ENCODE results near the gene KLHL22. TPM values are rescaled to one million over a fixed set of nuclear protein-coding genes. Genes with fewer than 3 reads are reported as not detected.
"Not testable (repeated sequence)": the region's sequence is repeated elsewhere in the genome, so short reads cannot be mapped to it uniquely, and the experiment has no call there.

The KLHL22 gene
- total RNA-seq, 1 donor from 2014 or later: 28.1 TPM

DNA sequence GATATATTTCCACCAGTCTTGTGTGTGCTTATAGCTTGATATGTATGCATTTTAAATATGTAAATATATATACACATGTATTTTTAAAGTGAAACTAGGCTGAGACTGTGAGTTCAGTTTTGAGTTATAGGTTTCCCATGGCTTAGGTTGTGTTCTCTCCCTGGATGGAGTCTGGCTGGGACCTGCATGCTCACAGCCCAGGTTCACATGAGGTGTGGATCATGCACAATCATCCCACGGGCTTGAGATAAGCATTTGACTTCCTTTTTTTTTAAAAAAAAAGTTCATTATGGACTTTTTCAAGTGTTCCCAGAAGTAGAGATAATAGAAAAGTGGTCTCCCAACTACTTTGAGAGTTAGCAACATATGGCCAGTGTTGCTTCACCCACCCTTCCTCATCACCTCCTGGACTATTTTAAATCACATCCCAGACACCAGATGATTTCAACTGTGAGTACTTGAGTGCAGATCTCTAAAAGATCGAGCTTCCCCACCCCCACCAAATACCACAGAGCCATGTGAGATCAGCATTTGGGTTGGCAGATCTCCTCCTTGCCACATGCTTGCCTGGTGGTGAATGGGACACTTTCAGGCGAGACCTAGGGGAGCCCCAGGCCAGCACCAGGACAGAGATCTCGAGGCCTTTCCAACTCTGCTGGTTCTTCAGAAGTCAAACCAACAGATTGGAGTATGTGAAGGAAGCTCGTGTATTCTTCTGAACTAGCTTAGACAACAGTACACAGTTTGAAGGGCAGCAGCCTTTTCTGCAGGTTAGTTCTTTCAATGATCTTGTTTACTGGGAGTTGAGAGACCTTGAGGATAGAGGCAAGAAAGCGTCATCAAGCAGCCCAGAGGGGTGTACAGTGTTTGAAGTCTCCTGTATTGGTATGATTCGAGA lies 27.7 kb upstream of the KLHL22 start:
- no peak for DNase-seq

DNA sequence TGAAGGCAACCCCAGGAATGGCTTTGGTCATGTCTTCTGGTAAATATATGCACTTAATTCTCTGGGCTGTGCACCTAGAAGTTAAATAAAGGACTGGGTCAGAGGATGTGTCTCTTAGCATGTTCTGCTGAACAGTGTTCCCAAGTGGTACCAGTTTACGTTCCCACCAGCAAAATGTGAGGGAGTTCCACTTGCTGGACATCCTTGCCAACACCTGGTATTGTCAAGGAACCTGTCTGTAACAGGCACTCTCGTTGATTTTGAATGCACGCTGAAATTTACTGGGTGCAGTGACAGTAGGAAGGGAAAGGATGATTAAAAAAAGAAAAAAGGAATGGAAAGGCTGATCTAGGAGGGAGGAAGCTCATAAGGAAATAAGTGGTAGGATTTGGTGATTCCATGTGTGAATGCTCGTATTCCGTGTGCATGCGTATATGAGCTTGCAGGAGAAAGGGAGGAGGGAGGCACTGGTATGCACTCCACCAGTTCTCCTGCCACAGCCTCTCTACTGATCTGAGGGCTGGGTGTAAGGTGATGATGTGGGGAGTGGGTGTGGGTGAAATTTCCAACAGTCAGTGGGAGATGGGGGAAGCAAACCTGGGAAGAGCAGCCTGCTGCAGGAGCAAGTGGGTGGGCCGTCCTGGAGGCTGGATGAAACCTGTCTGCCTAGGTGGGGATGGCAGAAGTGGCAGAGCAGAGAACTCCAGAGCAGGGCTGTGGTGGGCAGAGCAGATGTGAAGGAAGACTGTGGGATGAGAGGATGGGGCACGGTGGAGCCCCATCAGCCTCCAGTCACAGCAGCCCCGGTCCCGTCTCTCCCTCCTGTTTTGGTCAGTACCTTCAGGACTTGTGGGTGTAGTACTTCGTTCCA lies 26.8 kb upstream of the KLHL22 start:
- no peak for DNase-seq

DNA sequence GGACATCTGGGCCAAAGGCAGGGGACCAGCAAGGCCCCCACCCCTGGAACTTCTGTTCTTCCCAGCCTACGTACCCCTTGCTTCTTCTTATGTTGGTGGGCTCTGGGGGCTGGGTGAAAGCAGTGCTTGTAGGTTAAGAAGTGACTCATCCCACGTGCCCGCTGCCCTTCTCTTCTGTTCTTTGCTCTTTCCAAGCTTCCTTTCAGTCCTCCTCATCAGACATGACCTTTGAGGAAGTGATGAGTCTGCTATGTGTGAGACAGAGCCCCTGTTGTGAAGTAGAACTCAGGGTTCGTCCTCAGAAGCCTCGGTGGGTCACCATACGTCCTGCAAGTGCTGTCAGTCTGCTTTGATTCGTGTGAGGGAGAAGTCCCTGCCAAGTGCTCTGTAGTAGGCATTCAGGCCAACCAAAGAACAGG lies 24.5 kb upstream of the KLHL22 start:
- peak; percentile 73 for DNase-seq

DNA sequence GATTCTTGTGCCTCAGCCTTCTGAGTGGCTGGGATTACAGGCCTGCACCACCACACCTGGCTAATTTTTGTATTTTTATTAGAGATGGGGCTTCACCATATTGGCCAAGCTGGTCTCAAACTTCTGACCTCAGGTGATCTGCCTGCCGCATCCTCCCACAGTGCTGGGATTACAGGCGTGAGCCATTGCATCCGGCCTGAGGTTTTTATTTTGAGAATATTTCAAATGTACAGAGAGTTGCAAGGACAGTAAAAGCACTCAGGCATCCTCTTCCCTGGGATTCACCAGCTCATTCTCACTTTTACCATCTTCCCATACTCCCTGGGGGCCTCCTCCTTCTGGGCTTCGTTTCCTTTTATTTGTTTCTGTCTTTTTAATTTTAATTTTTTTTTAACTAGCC lies 24.0 kb upstream of the KLHL22 start:
- DNase-seq: no peak

DNA sequence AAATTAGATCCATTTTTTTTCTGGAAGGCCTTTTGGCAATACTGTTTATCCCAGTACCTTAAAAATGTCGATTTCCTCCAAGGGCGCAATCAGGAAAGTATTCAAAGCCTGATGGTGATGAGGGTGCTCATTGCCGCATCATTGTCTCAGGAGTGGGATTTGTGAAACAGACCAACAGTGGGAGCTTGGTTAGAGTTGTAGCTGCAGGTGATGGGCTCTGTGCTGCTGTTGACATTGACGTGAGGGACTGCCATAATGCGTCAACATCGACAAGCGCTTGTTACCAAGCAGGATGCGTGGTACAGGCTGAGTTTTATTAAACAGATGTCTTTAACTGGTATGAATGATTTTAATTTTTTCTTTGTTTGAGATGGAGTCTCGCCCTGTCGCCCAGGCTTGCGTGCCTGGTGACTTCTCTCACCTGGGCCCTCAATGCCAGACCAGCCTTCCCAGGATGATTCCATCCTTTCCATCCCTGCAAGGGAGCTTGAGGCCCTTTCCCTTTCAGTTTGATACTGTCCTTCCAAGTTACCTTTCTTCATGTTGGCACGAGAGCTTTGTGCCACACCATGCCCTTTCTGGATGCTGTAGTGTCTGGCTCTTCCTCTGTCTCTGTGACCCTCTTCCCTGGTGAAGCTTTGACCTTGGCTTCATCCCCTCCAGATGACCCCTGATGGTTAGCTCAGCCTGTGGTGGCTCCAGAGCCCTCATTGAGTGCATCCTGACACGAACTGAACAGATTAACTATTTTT lies 22.4 kb upstream of the KLHL22 start:
- no peak for DNase-seq

DNA sequence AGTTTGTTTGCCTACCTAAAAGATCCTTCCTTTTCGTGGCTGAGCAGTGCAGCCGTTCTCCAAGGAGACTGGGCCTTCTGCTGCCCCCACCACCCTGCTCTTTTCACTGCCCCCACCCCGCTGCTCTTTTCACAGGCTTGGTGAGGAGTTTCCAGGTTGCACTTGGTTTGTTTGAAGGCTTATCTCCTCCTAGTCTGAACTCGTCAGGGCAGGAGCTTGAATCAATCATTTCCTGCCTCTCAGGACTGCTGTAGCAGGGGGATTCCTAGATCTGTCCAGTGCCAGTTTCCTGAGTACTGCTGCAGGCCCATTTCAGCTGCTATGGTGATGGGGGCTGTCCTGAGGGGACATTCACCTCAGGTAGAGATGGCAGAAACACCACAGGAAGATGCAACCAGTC lies 21.8 kb upstream of the KLHL22 start:
- DNase-seq: peak; percentile 73

DNA sequence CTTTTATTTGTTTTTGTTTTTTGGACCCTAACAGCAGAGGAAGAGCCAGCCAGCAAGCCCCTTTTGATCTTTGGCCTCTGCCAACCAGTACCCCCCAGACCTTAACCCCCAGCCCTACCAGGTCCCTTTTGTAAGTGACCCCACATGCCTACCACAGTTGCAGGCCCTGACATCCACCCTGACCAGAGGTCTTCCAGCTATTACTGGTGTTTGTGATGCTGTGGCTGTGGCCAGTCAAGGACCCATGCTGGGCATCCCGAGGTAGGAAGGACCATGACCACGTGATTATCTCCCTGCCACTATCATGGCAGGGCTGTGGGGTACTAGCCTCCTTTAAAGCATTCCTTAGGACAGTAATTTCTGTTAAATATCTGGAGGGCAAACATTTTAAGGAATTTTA lies 20.8 kb upstream of the KLHL22 start:
- DNase-seq: no peak

DNA sequence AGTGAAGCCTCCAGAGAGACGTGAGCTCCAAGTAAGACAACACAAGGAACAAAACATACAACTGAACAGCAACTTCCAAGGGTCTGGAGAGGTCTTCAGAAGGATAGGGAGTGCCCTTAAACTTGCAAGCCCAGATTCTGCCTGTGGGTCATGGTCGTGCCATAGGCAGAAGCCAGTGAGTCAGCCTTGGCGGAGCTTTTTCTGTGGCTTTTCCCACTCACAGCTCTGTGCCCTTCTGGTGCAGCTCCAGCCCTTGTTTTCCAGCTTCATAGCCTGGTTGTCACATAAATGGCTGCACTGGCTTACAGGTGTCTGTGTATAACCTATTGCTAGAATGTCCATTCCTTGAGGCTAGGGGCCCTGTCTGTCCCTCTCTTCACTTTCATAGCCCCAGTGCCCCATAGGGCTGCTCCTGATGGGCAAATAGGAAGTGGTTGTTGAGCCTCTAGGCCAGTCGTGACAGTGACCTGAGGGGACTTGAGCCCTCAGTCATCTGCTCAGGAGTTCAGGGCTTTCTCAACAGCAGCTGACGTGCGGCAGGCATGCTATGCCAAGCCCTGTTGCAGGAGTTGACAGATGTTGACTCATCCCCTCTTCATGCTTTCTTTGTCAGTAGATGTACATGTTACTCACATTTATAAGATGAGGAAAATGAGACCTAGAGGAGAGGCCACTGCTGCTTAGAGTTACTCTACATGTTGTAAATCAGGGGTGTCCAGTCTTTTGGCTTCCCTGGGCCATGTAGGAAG lies 19.2 kb upstream of the KLHL22 start:
- no peak for DNase-seq

DNA sequence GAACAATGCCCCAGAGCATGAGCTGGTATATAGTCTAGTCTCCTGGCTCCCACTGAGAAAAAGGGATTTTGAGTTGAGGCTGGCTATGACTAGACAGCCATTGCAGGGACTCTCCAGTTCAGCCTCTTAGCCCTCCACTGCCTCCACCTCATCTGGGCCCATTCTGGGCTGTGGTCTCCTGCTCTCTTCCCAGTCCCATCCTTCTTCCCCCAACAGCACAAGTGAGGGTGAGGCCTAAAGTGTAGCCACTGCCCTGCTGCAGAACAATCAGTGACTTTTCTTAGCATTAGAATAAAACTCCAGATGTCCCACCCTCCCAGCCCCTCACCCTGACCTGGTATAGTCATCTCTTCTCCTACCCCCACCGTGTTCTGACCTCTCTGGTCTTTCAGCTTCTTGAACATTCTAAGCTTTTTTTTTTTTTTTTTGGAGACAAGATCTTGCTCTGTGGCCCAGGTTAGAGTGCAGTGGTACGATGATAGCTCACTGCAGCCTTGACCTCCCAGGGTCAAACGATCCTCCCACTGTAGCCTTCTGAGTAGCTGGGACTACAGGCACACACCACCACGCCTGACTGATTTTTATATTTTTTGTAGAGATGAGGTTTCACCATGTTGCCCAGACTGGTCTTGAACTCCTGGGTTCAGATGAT lies 16.1 kb upstream of the KLHL22 start:
- DNase-seq: no peak

DNA sequence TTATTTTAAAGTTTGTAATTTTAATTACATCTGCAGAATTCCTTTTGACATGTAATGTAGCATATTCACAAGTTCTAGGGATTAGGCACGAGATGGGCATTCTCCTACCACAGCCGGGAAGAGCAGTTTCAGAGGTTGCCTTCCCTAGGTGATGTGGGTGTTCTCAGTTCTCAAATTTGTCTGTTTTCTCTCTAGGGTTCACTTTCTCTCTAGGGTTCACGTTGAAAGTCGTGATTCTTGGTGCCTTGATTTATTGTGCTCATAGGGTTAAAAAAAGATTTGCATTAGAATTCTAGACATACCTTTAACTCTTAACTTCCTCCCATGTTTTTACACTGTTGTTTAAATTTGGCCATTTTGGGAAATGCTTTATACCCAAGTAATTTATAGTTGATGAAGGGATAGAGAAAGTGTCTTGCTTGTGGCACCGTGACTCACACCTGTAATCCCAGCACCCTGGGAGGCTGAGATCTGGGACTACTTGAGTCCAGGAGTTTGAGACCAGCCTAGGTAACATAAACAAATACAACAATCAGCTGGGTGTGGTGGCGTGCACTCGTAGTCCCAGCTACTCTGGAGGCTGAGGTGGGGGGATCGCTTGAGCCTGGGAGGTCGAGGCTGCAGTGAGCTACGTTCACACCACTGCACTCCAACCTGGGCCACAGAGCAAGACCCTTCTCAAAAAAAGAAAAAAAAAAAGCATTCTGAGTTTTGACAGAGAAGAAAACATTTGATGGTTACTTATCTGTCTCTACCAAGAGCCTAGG lies 15.4 kb upstream of the KLHL22 start:
- DNase-seq: no peak

DNA sequence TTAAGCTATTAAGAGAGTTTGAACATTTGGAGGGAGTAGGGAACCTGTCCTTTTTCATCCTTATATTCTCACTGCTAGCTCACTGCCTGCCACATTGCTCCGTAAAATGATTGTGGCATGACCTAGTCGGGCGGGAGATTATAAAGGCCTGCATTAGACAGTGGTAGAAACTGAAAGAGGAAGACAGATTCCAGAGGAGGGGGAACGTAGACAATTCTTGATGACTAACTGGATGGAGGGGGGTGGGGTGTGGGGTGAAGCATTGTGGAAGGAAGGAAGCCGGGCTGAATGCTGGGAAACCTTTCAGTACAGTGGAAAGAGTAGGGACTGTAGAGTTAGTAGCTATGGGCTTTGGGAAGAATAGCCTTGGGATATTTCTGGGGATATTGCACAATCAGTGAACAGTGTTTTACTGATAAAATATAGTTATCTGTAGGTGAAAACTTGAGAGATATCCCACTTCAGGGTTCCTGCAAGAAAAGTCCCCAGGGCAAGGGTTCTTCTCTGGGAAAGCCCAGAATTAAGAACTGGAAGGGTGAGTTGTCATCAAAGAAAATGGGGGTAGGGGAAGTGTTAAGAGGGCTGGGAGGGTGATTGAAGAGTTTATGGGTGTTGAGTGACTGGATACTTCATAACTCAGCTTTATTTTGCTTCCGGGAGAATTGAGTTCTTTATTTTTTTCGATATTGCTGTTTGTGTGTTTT lies 13.9 kb upstream of the KLHL22 start:
- peak; percentile 96 for DNase-seq

DNA sequence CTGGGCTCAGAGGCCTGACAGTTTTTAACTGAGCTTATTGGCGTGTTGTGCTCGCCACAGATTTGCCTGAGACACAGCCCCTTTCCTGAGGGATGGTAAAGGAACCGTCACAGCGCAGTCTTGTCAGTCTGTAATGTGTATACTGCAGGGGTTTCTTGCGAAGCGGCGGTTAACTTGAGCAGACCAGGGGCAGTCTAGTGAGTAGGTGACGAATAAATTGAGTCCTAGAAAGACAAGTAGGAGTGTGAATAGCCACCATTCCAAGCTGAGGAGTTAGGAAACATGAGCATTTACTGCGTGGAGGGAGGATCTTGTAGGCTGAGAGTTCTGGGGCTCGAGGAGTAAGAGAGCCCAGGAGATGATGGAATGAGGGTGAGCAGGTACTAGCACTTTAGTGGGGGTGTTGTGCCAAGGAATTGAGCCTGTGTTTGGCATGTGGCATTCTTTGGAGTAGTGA lies 13.2 kb upstream of the KLHL22 start:
- no peak for DNase-seq

DNA sequence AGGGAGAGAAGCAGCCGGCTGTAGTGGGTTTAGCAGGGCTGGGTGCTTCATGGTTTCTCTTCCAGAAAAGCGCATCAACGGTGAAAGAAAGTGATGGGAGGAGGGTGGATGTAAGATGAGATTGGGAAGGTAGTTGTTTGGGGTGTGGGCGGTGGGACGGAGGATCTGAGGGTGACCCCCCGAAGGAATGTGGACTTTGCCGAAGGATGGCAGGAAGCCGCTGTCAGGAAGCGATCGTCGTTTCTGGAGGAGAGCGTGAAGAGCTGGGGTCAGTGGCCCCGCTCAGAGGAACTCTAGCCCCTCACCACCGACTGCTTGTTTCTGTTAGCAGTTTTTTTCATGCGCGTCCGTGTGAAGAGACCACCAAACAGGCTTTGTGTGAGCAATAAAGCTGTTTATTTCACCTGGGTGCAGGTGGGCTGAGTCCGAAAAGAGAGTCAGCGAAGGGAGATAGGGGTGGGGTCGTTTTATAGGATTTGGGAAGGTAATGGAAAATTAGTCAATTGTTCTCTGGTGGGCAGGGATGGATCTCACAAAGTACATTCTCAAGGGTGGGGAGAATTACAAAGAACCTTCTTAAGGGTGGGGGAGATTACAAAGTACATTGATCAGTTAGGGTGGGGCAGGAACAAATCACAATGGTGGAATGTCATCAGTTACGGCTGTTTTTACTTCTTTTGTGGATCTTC lies 12.6 kb upstream of the KLHL22 start:
- DNase-seq: not testable (repeated sequence)

DNA sequence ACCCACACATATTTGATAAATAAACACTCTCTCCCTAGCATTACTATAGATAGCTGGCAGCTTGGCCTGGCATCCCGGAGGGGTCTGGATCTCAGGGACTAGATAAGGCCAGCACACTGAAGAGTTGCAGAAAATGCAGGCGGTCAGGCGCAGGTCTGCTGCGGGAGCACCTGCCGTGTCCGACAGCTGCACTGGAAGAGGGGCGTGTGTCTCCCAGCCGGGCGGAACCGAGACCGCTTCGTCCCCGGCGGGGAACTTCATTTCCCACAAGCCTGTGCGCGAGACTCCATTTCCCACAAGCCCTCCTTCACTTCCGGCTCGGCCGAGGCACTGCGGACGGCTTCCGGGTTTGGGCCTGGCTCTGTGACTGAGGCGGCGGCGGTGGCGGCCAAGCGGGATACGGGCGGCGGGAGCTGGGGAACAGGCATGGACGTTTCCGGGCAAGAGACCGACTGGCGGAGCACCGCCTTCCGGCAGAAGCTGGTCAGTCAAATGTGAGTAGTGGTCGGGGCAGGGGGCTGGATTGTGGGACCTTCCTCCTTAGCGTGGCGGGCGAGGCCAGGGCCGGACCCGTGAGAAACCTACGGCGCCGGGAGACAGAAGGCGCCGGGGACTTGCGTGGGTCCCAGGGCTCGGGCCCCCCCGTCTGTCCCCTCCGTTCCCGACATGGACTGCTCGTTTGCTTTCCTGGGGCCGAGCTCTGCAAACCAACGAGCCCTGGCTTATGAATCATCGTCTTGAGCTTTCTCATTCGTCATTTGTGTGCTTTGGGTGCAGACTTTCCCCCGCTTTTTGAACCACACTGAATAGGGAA lies 11.9 kb upstream of the KLHL22 start, which contains the start of gene MED15:
Gene MED15, plus strand, starts transcription at position 358 of the 814 bp plus-strand sequence. Its CDS starts 69 bp downstream, at position 427.
- peak; percentile 92 for DNase-seq

DNA sequence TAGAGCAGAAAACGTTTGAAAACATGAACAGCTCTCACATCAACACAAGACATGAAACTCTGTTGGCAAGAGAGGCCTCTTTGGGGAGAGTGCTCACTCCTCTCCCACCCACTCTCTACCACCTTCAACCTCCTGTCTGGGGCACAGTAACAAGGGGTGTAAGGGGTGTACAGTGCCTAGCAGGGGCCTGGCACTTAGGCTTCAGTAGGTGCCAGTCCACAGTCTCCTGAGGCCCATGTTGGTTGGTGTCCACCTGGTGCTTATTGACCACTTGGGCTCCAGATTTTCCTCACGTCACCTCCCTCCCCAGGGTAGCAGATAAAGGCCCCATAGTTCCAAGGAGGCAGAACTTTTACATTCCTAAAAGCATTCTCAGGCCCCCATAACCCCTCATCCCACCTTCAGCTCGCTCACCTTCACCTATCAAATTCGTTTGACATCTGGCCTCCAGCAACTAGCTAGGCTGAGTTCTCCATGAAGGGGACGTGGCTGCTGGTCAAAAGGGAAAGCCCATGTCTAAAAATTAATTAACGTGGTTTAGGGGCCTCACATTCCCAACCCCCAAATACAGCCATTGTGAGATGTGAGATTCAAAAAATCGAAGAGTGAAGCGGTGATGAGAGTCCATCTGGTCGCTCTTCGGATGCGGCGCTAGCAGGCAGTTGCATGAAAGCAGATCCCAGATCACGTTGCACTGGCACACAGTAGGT lies 11.1 kb upstream of the KLHL22 start:
- no peak for DNase-seq

DNA sequence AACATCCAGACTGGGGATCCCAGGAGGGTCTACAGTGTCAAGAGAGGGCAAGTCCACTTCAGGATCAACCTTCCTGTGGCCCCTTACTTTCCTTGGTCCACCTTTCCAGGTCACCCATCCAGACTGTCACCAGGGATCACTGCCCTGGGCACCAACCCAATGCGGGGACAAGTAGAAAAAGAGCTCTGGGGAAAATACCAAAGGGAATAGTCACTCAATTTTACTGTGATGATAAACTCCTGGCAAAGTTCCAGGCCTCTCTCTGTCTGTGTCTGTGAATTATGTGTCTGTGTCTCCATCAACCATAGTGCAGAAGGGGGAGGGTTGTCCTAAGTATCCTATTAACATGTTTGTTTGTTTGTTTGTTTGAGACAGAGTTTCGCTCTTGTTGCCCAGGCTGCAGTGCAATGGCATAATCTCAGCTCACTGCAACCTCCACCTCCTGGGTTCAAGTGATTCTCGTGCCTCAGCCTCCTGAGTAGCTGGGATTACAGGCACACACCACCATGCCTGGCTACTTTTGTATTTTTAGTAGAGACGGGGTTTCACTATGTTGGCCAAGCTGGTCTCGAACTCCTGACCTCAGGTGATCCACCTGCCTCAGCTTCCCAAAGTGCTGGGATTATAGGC lies 8.8 kb upstream of the KLHL22 start:
- peak; percentile 30 for DNase-seq

DNA sequence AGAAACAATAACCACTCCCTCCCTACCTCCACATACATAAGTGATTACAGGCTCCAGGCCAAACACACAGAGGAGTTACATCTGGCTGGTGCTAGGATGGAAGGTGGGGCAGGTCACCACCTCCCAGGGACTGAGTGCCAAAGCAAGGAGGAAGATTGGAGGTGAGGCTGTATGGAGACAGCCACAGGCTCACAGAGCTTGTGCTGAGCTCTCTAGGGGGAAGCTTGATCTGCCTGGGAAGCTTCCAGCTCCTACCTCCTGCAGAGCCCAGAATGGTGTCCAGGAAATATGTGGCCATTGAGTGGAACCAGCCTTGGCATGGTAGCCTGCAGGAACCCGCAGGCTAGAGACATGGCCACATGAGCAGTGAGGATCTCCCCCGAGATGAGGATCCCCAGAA lies 8.2 kb upstream of the KLHL22 start:
- DNase-seq: no peak
